Stimulated activated CD4-positive, alpha-beta T cell treated with anti-CD3 and anti-CD28 coated beads, Interleukin-2, amount 100 ng/mL, for 4 hours (primary cell): ENCODE data around the gene CDV3.

Source experiments
- DNase-seq: peaks from one replicate; pipeline ENCODE4 v3.0.0-alpha.2; 2020; ENCODE audit warnings: low read depth

CDV3 gene

DNA sequence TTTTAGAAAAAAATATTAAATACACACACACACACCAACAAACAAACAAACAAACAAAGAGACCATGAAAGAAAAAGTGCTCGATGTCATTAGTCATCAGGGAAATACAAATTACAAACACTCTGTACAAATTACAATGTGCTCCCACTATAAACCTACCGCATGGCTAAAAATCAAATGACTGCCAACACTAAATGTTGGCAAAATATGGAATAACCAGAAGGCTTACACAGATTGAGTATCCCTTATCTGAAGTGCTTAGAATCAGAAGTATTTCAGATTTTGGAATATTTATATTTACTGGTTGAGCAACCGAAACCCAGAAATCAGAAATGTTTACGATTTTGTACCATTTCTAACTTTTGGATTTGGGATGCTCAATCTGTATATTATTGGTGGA is 33.4 kb downstream of the CDV3 start:
- no peak for DNase-seq

DNA sequence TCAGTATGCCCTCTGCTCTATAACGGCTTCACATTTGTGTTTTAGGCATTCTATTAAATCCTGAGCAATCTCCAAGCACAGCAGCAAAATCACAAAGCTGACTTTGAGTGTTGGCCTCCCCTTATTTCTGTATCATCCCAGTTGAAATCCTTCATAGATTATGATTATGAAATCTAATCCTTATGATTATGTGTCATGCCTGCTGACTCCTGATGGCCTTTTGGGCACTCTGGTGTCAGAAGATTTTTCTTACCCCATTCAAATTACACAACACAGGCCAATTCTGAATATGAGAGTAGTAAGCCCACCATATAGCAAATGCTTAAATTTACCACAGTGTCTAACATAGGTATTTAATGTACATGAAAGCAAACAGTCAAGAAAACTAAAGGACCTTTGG is 34.3 kb downstream of the CDV3 start:
- no peak for DNase-seq

DNA sequence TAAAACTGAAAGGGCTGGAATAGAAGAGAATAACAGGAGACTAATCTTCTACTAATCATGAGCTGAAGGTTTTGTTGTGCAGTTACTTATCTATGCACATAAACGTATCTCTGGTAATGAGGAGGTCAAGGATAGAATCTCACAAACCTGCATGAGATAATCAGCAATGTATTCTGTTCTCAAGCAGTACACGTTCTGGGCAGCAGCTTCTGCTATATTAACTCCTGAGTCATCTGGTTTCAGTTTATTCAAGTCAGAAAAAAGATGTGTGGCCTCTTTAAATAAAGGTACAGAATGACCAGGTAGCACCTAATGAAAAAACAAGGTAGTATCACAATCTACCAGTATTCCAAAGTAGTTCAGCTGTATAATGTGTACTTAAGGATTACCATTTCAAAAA is 34.9 kb downstream of the CDV3 start:
- DNase-seq = no peak

DNA sequence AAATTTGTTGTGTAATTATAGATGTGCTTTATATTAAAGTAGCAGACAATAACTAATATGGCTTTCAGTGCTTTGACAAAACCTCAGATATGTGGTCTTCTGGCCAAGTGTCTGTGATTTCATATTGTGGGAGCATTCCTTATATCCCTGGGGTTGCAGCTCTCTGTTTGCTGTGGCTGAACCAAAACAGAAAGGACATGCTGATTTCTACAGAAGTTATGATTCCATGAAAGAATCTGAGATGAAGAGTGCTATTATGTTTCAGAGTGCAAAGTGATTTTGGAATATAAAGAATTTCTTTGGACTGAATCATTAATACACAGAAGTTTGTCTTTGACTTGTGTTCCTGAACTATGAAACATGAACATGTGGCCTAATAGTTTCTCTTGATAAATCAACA is 36.5 kb downstream of the CDV3 start:
- no peak for DNase-seq

DNA sequence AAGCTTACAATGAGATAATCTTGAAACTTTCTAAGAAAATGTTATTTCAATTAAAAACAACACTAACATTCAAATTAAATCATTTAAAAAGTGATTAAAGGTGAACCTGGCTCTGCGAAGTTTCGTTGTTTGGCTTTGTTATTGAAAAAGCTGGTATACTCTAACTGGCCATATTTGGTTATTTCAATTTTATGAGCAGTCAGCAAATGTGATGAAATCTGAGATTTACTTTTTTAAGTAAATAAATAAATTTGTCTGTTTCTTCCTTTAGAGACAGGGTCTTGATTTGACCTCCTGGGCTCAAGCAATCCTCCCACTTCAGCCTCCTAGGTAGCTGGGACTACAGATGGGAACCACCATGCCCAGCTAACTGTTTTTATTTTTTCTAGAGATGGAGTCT is 38.0 kb downstream of the CDV3 start:
- DNase-seq = no peak

DNA sequence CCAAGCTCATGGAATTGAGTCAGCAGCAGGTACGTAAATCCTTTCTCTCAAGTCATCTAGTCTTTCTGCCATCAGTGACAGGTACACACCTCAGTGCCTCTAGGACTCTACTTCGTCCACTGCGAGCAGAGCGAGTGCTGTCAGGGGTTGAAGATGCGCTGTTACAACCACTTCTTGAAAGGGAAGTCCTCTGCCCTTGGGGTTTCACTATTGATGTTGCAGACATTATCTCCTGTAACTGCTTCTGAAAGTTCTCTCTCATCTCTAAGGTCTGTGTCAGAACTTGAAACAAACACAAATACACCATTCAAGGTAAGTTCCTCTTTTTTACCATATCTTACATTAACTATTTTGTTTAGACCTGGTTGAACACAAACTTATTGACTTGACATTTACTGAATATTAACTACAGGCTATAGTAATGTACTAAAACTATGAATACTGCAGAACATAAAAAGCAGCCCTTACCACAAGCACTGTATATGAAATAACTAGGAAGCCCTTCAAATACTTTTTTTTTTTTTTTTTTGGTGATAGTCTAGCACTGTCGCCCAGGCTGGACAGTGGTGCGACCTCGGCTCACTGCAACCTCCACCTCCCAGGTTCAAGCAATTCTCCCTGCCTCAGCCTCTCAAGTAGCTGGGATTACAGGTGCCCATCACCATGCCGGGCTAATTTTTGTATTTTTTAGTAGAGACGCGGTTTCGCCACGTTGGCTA is 46.7 kb downstream of the CDV3 start:
- DNase-seq = no peak

DNA sequence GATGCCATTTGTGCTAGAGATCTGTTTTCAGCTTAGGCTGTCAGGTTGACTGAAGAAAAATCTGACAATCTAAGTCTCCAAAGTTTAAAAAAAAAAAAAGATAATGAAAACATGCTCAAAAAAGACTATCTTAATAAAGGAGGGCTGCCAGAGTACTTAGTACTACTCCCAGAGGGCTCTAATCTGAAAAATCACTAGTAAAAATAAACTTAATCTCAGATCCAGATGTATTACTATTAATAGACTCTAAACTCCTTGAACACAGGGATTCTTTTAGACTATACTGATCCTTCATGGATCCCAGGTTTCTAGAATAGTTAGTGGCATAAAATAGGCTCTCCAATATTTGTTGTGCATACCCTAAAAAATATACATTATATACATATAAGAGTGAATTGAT is 54.3 kb downstream of the CDV3 start:
- no peak for DNase-seq

DNA sequence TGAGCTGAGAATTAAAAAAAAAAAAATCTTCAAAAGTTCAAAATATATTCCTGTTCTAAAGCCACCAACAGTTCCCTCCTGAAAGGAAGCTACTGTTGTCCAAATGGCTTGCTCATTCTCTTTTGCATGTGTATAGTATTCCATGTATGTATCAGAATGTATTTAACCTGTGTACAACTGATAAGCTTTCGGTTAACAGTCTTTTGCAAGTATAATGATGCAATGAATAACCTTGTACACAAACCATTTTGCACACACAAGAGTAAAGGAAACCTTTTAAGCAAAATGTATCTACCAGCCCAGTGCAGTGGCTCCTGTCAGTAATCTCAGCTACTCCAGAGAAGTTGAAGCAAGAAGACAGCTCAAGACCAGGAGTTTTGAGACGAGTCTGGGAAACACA is 55.7 kb downstream of the CDV3 start:
- DNase-seq = no peak

DNA sequence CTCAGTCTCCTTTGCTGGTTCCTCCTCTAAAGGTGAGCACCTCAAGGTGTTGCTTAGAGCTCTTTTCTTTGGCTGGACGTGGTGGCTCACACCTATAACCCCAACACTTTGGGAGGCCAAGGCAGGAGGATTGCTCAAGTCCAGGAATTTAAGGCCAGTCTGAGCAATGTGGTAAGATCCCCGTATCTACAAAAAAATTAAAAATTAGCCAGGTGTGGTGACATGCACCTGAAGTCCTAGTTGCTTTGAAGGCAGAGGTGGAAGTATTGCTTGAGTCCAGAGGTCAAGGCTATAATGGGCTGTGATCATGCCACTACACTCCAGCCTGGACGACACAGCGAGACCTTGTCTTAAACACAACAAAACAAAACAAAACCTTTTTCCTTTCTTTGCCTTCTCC is 60.0 kb downstream of the CDV3 start:
- DNase-seq = no peak
